H1 (cell line): ENCODE measurements around the gene CYB561D2. TPM values are rescaled to one million over a fixed set of nuclear protein-coding genes. Genes with fewer than 3 reads are reported as not detected.
A peak's percentile ranks its signal among the peaks of the same experiment; 100 is the strongest.

Source experiments
- CTCF ChIA-PET: fragments of 300-600 bp; sonication (Branson Sonifier 250); formaldehyde crosslinking; loops from one replicate; lab custom pipeline; 2021; ENCODE audit not compliant: partially characterized antibody; lab: Charles Lee
- POLR2A ChIA-PET: fragments of 300-600 bp; sonication (Branson Sonifier 250); formaldehyde crosslinking; loops from one replicate; lab custom pipeline; 2021; ENCODE audit warnings: inconsistent platforms; ENCODE audit not compliant: partially characterized antibody; lab: Charles Lee
- DNase-seq, 2 experiments: peaks; one replicate each; pipeline versions ENCODE4 v3.0.0 to v3.0.0-alpha.2; 2010 to 2022; ENCODE audit warnings: low spot score in 2 of 2, low read depth in 1 of 2, mixed read lengths in 1 of 2
- FAIRE-seq: peaks from 2 replicates; lab custom pipeline; 2011; peaks lifted over from hg19 to GRCh38; lab: Jason Lieb, UNC
- H2AFZ ChIP-seq: 2 replicates; pipeline ENCODE4 v1.8.1; 2012; ENCODE audit warnings: low read length, inconsistent platforms
- H2AK5ac ChIP-seq: 2 replicates; pipeline ENCODE4 v1.6.1; 2013; ENCODE audit warnings: low read depth, low read length
- H2BK120ac ChIP-seq: replicated peaks from 2 replicates; pipeline ENCODE3; 2013; ENCODE audit warnings: low read depth, low read length, inconsistent platforms
- H2BK12ac ChIP-seq: 2 replicates; pipeline ENCODE4 v1.6.1; 2013; ENCODE audit warnings: low read depth, low read length
- H2BK15ac ChIP-seq: 2 replicates; pipeline ENCODE4 v1.6.1; 2013; ENCODE audit warnings: low read length
- H2BK20ac ChIP-seq: 2 replicates; pipeline ENCODE4 v1.6.1; 2013; ENCODE audit warnings: low read length
- H2BK5ac ChIP-seq: 2 replicates; pipeline ENCODE4 v1.6.1; 2013; ENCODE audit warnings: low read depth, low read length
- H3K14ac ChIP-seq: 2 replicates; pipeline ENCODE4 v1.6.1; 2013; ENCODE audit warnings: inconsistent platforms; ENCODE audit not compliant: insufficient read length
- H3K18ac ChIP-seq: 2 replicates; pipeline ENCODE4 v1.6.1; 2013; ENCODE audit warnings: low read length; ENCODE audit errors: extremely low read depth
- H3K23ac ChIP-seq: 2 replicates; pipeline ENCODE4 v1.6.1; 2013; ENCODE audit warnings: inconsistent platforms; ENCODE audit not compliant: insufficient read length
- H3K23me2 ChIP-seq: 2 replicates; pipeline ENCODE4 v1.6.1; 2013; ENCODE audit warnings: low read depth, low read length
- H3K27ac ChIP-seq: 2 replicates; pipeline ENCODE4 v1.6.1; 2011; ENCODE audit warnings: low read depth, low read length, inconsistent platforms
- H3K27me3 ChIP-seq, 4 experiments: replicated peaks in 1 of 4; 1 replicate in 1 of 4; 2 replicates in 3 of 4; pipeline versions ENCODE4 v1.6.1 to v1.8.1; 2011 to 2013; ENCODE audit warnings: low read length in 3 of 4, mild to moderate bottlenecking in 3 of 4, inconsistent platforms in 2 of 4, mixed read lengths in 2 of 4, moderate library complexity in 1 of 4; ENCODE audit not compliant: control insufficient read depth in 3 of 4, insufficient read depth in 3 of 4; ENCODE audit errors: extremely low read depth in 1 of 4
- H3K36me3 ChIP-seq, 4 experiments: 2 replicates each; pipeline versions ENCODE4 v1.6.1 to v1.8.1; 2011 to 2013; ENCODE audit warnings: mild to moderate bottlenecking in 4 of 4, low read length in 3 of 4, moderate library complexity in 2 of 4, control low read depth in 1 of 4, inconsistent platforms in 1 of 4; ENCODE audit not compliant: insufficient read depth in 4 of 4, control insufficient read depth in 2 of 4
- H3K4ac ChIP-seq: replicated peaks from 2 replicates; pipeline ENCODE3; 2013; ENCODE audit warnings: low read length, low read depth, mixed read lengths, inconsistent platforms; ENCODE audit not compliant: insufficient read length
- H3K4me1 ChIP-seq, 4 experiments: replicated peaks in 1 of 4; 1 replicate in 1 of 4; 2 replicates in 3 of 4; pipeline versions ENCODE4 v1.6.1 to v1.8.1; 2011 to 2013; ENCODE audit warnings: low read length in 3 of 4, inconsistent platforms in 2 of 4, mixed read lengths in 1 of 4; ENCODE audit not compliant: insufficient read depth in 4 of 4, control insufficient read depth in 3 of 4
- H3K4me2 ChIP-seq, 2 experiments: 2 replicates each; pipeline versions ENCODE4 v1.6.1 to v1.8.1; 2011 to 2013; ENCODE audit warnings: low read depth in 2 of 2, low read length in 2 of 2, control low read depth in 1 of 2, inconsistent platforms in 1 of 2, mild to moderate bottlenecking in 1 of 2; ENCODE audit not compliant: insufficient read depth in 1 of 2
- H3K4me3 ChIP-seq, 4 experiments: fragments of 200-600, 300-600 bp in 1 of 4; sonication (generic), shearing (Covaris generic), sonication (Bioruptor Twin) in 1 of 4; 2 replicates each; pipeline versions ENCODE4 v1.5.1 to v1.8.1; 2011 to 2016; ENCODE audit warnings: low read length in 4 of 4, low read depth in 3 of 4, control low read depth in 2 of 4, inconsistent platforms in 2 of 4, mild to moderate bottlenecking in 2 of 4, mixed read lengths in 1 of 4, moderate library complexity in 1 of 4; ENCODE audit not compliant: insufficient read depth in 2 of 4; ENCODE audit errors: extremely low read depth in 1 of 4
- H3K56ac ChIP-seq: replicated peaks from 2 replicates; pipeline ENCODE3; 2013; ENCODE audit warnings: low read depth, mild to moderate bottlenecking, mixed read lengths, low read length, inconsistent platforms; ENCODE audit not compliant: insufficient read length
- H3K79me1 ChIP-seq: 2 replicates; pipeline ENCODE4 v1.6.1; 2013; ENCODE audit warnings: low read depth, low read length, control low read depth
- H3K79me2 ChIP-seq, 2 experiments: 2 replicates each; pipeline versions ENCODE4 v1.6.1 to v1.8.1; 2012 to 2013; ENCODE audit warnings: low read length in 2 of 2, mild to moderate bottlenecking in 2 of 2, inconsistent platforms in 1 of 2; ENCODE audit not compliant: insufficient read depth in 2 of 2, control insufficient read depth in 1 of 2
- H3K9ac ChIP-seq, 4 experiments: replicated peaks in 1 of 4; 1 replicate in 1 of 4; 2 replicates in 3 of 4; pipeline versions ENCODE4 v1.6.1 to v1.8.1; 2011 to 2013; ENCODE audit warnings: low read depth in 3 of 4, low read length in 3 of 4, control low read depth in 2 of 4, mild to moderate bottlenecking in 2 of 4, moderate library complexity in 2 of 4, inconsistent platforms in 1 of 4; ENCODE audit errors: extremely low read depth in 1 of 4
- H3K9me3 ChIP-seq, 2 experiments: 2 replicates each; pipeline versions ENCODE4 v1.6.1 to v1.8.1; 2012 to 2013; ENCODE audit warnings: mild to moderate bottlenecking in 2 of 2, moderate library complexity in 2 of 2, control low read depth in 1 of 2, inconsistent platforms in 1 of 2, low read depth in 1 of 2, low read length in 1 of 2, mixed read lengths in 1 of 2; ENCODE audit not compliant: insufficient read depth in 2 of 2
- H4K20me1 ChIP-seq, 2 experiments: replicated peaks in 1 of 2; 2 replicates each; pipeline versions ENCODE3 to v1.8.1; 2011 to 2013; ENCODE audit warnings: inconsistent platforms in 2 of 2, low read length in 2 of 2, mild to moderate bottlenecking in 1 of 2; ENCODE audit not compliant: insufficient read depth in 2 of 2, control insufficient read depth in 1 of 2
- H4K5ac ChIP-seq: 2 replicates; pipeline ENCODE4 v1.6.1; 2013; ENCODE audit warnings: low read length, low read depth, mixed read lengths, inconsistent platforms; ENCODE audit not compliant: insufficient read length
- H4K8ac ChIP-seq: 2 replicates; pipeline ENCODE4 v1.8.0; 2013; ENCODE audit warnings: mild to moderate bottlenecking, moderate library complexity, low read length, inconsistent platforms; ENCODE audit not compliant: insufficient read depth; ENCODE audit errors: extremely low read depth
- H4K91ac ChIP-seq: replicated peaks from 2 replicates; pipeline ENCODE3; 2013; ENCODE audit warnings: low read length, mixed read lengths, inconsistent platforms; ENCODE audit not compliant: insufficient read length
- ATF2 ChIP-seq: IDR thresholded peaks from 2 replicates; pipeline ENCODE4 v1.6.1; 2012; ENCODE audit warnings: low read length, inconsistent platforms
- CTCF ChIP-seq, 3 experiments: IDR thresholded peaks; 1 replicate in 2 of 3; 2 replicates in 1 of 3; pipeline versions ENCODE4 v1.5.1 to v1.6.1; 2011; ENCODE audit warnings: low read length in 3 of 3, mild to moderate bottlenecking in 3 of 3, inconsistent platforms in 2 of 3, low read depth in 1 of 3, moderate library complexity in 1 of 3; ENCODE audit not compliant: insufficient read depth in 1 of 3; ENCODE audit errors: control extremely low read depth in 1 of 3
- EZH2 ChIP-seq: fragments of 200-600 bp; sonication (generic); IDR thresholded peaks from 2 replicates; pipeline ENCODE4 v1.7.1; 2012; ENCODE audit warnings: low read depth, mild to moderate bottlenecking, moderate library complexity, low read length, inconsistent platforms; ENCODE audit not compliant: severe bottlenecking
- FOSL1 ChIP-seq: IDR thresholded peaks from 2 replicates; pipeline ENCODE4 v1.6.1; 2011; ENCODE audit warnings: mild to moderate bottlenecking, low read depth, low read length, moderate library complexity; ENCODE audit not compliant: insufficient read depth
- RNF2 ChIP-seq: fragments of 200-900, 300-1000 bp; sonication (generic); IDR thresholded peaks from 2 replicates; pipeline ENCODE4 v1.7.1; 2016; ENCODE audit warnings: borderline replicate concordance, low read depth, mild to moderate bottlenecking, antibody characterized with exemption, low read length; ENCODE audit not compliant: poor library complexity, severe bottlenecking; ENCODE audit errors: missing control alignments
- SIX5 ChIP-seq: IDR thresholded peaks from 2 replicates; pipeline ENCODE4 v1.6.1; 2011; ENCODE audit warnings: mild to moderate bottlenecking, low read depth, low read length
- SP2 ChIP-seq: IDR thresholded peaks from 2 replicates; pipeline ENCODE4 v1.6.1; 2012; ENCODE audit warnings: mild to moderate bottlenecking, low read length, inconsistent platforms
- WGBS, 2 experiments: shearing (Covaris generic) in 1 of 2; methylation state at CpG; one replicate each; pipeline versions ENCODE4 v1.1.6 to v1.1.7; 2013 to 2015; ENCODE audit warnings: low lambda C conversion rate in 2 of 2, mixed read lengths in 2 of 2, inconsistent platforms in 1 of 2, low coverage in 1 of 2, missing lambda C conversion rate in 1 of 2; ENCODE audit not compliant: insufficient replicate concordance in 2 of 2, insufficient coverage in 1 of 2, insufficient read length in 1 of 2; ENCODE audit errors: extremely low coverage in 1 of 2, missing lambda C conversion rate in 1 of 2; 5-methylcytosine and 5-hydroxymethylcytosine counted together
- polyA plus RNA-seq, 7 experiments: library from polyadenylated mRNA; depleted of rRNA in 3 of 7; stranded (reverse) in 5 of 7; unstranded in 2 of 7; fragments of >200 nt in 5 of 7; fragments of 200-250 nt in 2 of 7; gene quantifications; 1 replicate in 5 of 7; 2 replicates in 1 of 7; 4 replicates in 1 of 7; pipeline versions ENCODE4 v1.2.1 to v1.2.3, GENCODE V29; 2011 to 2013; ENCODE audit warnings: missing spikeins in 2 of 7, mixed read lengths in 2 of 7
- total RNA-seq: library from RNA; stranded (reverse); fragmentation: NEBNext Ultra II Directional; extraction: Animal tissue kit (Norgen Biotek cat#: 25700); gene quantifications from 2 replicates; pipeline ENCODE4 v1.2.1, GENCODE V29; 2021

Gene CYB561D2
- total and polyA plus RNA-seq, 2 of the 8 experiments (the other 6 are each of a cell fraction or from before 2014, with no cell fraction given) = 9.8 to 34.0 TPM

- no peak overlapping the region for H3K56ac ChIP-seq
- no peak overlapping the region for H3K27ac ChIP-seq
- H2BK15ac ChIP-seq = no peak overlapping the region
- H2AK5ac ChIP-seq = no peak overlapping the region; the same call in 1 of the 2 replicates
- no peak overlapping the region for H3K4ac ChIP-seq
- peaks cover 3 to 26% (median 19%) of the 10 kb centered on the region in 4 experiments for H3K27me3 ChIP-seq
- POLR2A ChIA-PET = interaction anchor here (0.7 to 5.3 kb wide), 6 partner anchors 10 to 1327 kb away, joined by 3 to 22 read pairs (median 6); partner anchors contain the start of genes IFRD2 and TUSC2
- H3K9me3 ChIP-seq = no peaks in the 10 kb centered on the region
- H2BK12ac ChIP-seq = no peak overlapping the region
- no peak overlapping the region for H4K8ac ChIP-seq
- no peak overlapping the region for H3K18ac ChIP-seq
- no peaks in the 10 kb centered on the region for H3K79me1 ChIP-seq
- H2BK20ac ChIP-seq = no peak overlapping the region
- H3K4me3 ChIP-seq = no peak overlapping the region
- CTCF ChIA-PET = interaction anchor here (0.6 to 13.4 kb wide), 34 partner anchors 10 to 786 kb away, joined by 3 to 136 read pairs (median 4); partner anchors contain the start of genes HYAL2, HYAL3, IFRD2 and NAA80
- peaks cover 0 to 16% (median 10%) of the 10 kb centered on the region in 4 experiments; a peak in 5 of 7 replicates for H3K4me1 ChIP-seq
- H3K23me2 ChIP-seq = peaks cover 17% of the 10 kb centered on the region
- H2BK5ac ChIP-seq = no peak overlapping the region
- H4K5ac ChIP-seq = no peak overlapping the region
- no peak overlapping the region for H3K4me2 ChIP-seq
- H3K79me2 ChIP-seq = no peaks in the 10 kb centered on the region
- peaks cover 0 to 3% (median 0%) of the 10 kb centered on the region in 4 experiments; a peak in 2 of 8 replicates for H3K36me3 ChIP-seq
- H3K9ac ChIP-seq = no peak overlapping the region
- H3K14ac ChIP-seq = no peak overlapping the region
- H3K23ac ChIP-seq = no peak overlapping the region
- peak; percentile 79 for FAIRE-seq
- H2AFZ ChIP-seq = no peak overlapping the region
- H4K20me1 ChIP-seq = peaks cover 3% of the 10 kb centered on the region in 2 experiments
- H4K91ac ChIP-seq = no peak overlapping the region
- DNase-seq = no peak
- 35% methylated on average over 12 of the region's 14 CpGs; no CpG with 5 or more reads in 1 of the 2 experiments for WGBS, 2 experiments
- H2BK120ac ChIP-seq = no peak overlapping the region
- TF ChIP-seq RNF2 (no peak), SP2 (no peak), ATF2 (no peak), EZH2 (no peak), SIX5 (no peak), CTCF (IDR thresholded peaks at IDR 0.05; ENCODE audit: control extremely low read depth in 1 of 3, insufficient read depth in 1 of 3, low read depth in 1 of 3, low read length in 3 of 3) (peak in 2 of 3 experiments; percentile 47 to 69; a peak in 3 of 4 replicates), FOSL1 (no peak)
These were observed 3.4 kb upstream of the CYB561D2 start for GRCh38 chr3:50347187-50347813.
